HepG2 (cell line): Measurements from ENCODE around the gene INTS15. TPM values are rescaled to one million over a fixed set of nuclear protein-coding genes. Genes with fewer than 3 reads are reported as not detected.

Source experiments
- ATAC-seq: fragments of 200-7000 bp; cut with Tn5 transposase; 3 replicates; pipeline ENCODE4 v1.9.1; 2020; ENCODE audit warnings: mild to moderate bottlenecking, moderate library complexity
- BruUV-seq: library from RNA; stranded (reverse); fragments of 400-500 nt; replicated peaks from 2 replicates; lab custom pipeline; 2021; lab: Mats Ljungman, UMichigan
- CTCF ChIA-PET: fragments of 300-600 bp; formaldehyde crosslinking; extraction: SDS; loops from one replicate; lab custom pipeline; 2021; ENCODE audit warnings: low total read pairs, inconsistent platforms, low intra/inter-chr PET ratio; lab: Yijun Ruan, JAX
- POLR2A ChIA-PET: fragments of 350-600 bp; sonication (Branson Sonifier 250); formaldehyde crosslinking; loops from one replicate; lab custom pipeline; 2020; ENCODE audit warnings: antibody characterized with exemption, inconsistent platforms; lab: Yijun Ruan, JAX
- DNase-seq: peaks from one replicate; pipeline ENCODE4 v3.0.0-alpha.2; 2015; ENCODE audit warnings: low spot score
- FAIRE-seq: peaks from 3 replicates; lab custom pipeline; 2011; peaks lifted over from hg19 to GRCh38; lab: Jason Lieb, UNC
- H2AFZ ChIP-seq: one replicate; pipeline ENCODE4 v1.6.1; 2011; ENCODE audit warnings: low read length, inconsistent platforms
- H3K27ac ChIP-seq: fragments of 300-600 bp; 3 replicates; pipeline ENCODE4 v1.8.0; 2011; ENCODE audit warnings: mixed run types, mild to moderate bottlenecking, mixed read lengths, low read length, inconsistent platforms; ENCODE audit not compliant: insufficient read depth; ENCODE audit errors: extremely low read length
- H3K27me3 ChIP-seq, 2 experiments: fragments of 200-600 bp in 1 of 2; 2 replicates in 1 of 2; 3 replicates in 1 of 2; pipeline versions ENCODE4 v1.6.0 to v1.8.0; 2011; ENCODE audit warnings: low read length in 2 of 2, mild to moderate bottlenecking in 2 of 2, moderate library complexity in 2 of 2, inconsistent platforms in 1 of 2; ENCODE audit not compliant: insufficient read depth in 2 of 2, control insufficient read depth in 1 of 2
- H3K36me3 ChIP-seq, 2 experiments: fragments of 200-600 bp in 1 of 2; replicated peaks in 1 of 2; 2 replicates in 1 of 2; 3 replicates in 1 of 2; pipeline versions ENCODE4 v1.5.1 to v1.8.0; 2011; ENCODE audit warnings: low read length in 2 of 2, inconsistent platforms in 1 of 2; ENCODE audit not compliant: insufficient read depth in 2 of 2, control insufficient read depth in 1 of 2
- H3K4me1 ChIP-seq: 2 replicates; pipeline ENCODE4 v1.5.1; 2012; ENCODE audit warnings: low read length, inconsistent platforms; ENCODE audit not compliant: insufficient read depth
- H3K4me2 ChIP-seq: 2 replicates; pipeline ENCODE4 v1.6.0; 2011; ENCODE audit warnings: low read depth, low read length, inconsistent platforms
- H3K4me3 ChIP-seq, 3 experiments: fragments of 200-600 bp in 1 of 3; sonication (generic), shearing (Covaris generic) in 1 of 3; replicated peaks in 1 of 3; 2 replicates each; pipeline ENCODE4 v1.5.1; 2011 to 2016; ENCODE audit warnings: low read length in 3 of 3, inconsistent platforms in 2 of 3, low read depth in 2 of 3, mild to moderate bottlenecking in 2 of 3, control low read depth in 1 of 3, mixed read lengths in 1 of 3; ENCODE audit not compliant: insufficient read depth in 1 of 3
- H3K79me2 ChIP-seq: one replicate; pipeline ENCODE4 v1.6.1; 2011; ENCODE audit warnings: low read length, inconsistent platforms; ENCODE audit not compliant: insufficient read depth
- H3K9ac ChIP-seq: 2 replicates; pipeline ENCODE4 v1.6.0; 2011; ENCODE audit warnings: mild to moderate bottlenecking, low read depth, low read length, inconsistent platforms; ENCODE audit not compliant: insufficient read depth
- H3K9me3 ChIP-seq: 2 replicates; pipeline ENCODE4 v1.5.1; 2012; ENCODE audit warnings: mild to moderate bottlenecking, low read length
- H4K20me1 ChIP-seq: 2 replicates; pipeline ENCODE4 v1.6.0; 2011; ENCODE audit warnings: inconsistent platforms, mild to moderate bottlenecking, low read length, moderate library complexity; ENCODE audit not compliant: insufficient read depth
- AGO2 ChIP-seq: fragments of 200-400 bp; formaldehyde crosslinking; optimal IDR thresholded peaks from 2 replicates; pipeline ENCODE3; 2017; ENCODE audit warnings: mild to moderate bottlenecking, low read depth, low read length, moderate library complexity
- CBX1 ChIP-seq: IDR thresholded peaks from one replicate; pipeline ENCODE4 v1.6.1; 2016; ENCODE audit warnings: antibody characterized with exemption, low read depth
- DMAP1 ChIP-seq: IDR thresholded peaks from 2 replicates; pipeline ENCODE4 v1.6.1; 2016
- HNF4A ChIP-seq: sonication (generic); formaldehyde crosslinking; IDR thresholded peaks from 2 replicates; pipeline ENCODE4 v1.4.0; 2020; ENCODE audit warnings: missing genetic modification reagents
- NPAS2 ChIP-seq: sonication (generic); formaldehyde crosslinking; IDR thresholded peaks from 2 replicates; pipeline ENCODE4 v1.8.0; 2022; ENCODE audit warnings: mild to moderate bottlenecking, missing genetic modification reagents, borderline replicate concordance
- RFXAP ChIP-seq: sonication (generic); formaldehyde crosslinking; IDR thresholded peaks from 2 replicates; pipeline ENCODE4 v1.4.0; 2020; ENCODE audit warnings: missing genetic modification reagents, borderline replicate concordance
- SAP130 ChIP-seq: IDR thresholded peaks from 2 replicates; pipeline ENCODE4 v1.6.1; 2016; ENCODE audit warnings: low read depth
- SP1 ChIP-seq, 2 experiments: fragments of 450-650 bp in 1 of 2; sonication (generic) in 1 of 2; formaldehyde crosslinking in 1 of 2; IDR thresholded peaks; 2 replicates each; pipeline versions ENCODE4 v1.4.0 to v1.6.1; 2016 to 2020; ENCODE audit warnings: missing genetic modification reagents in 1 of 2
- TAF15 ChIP-seq: fragments of 200-400 bp; formaldehyde crosslinking; IDR thresholded peaks from one replicate; pipeline ENCODE4 v1.6.1; 2018; ENCODE audit warnings: mild to moderate bottlenecking, low read depth, low read length; ENCODE audit not compliant: poor library complexity, severe bottlenecking
- THYN1 ChIP-seq: sonication (generic); formaldehyde crosslinking; IDR thresholded peaks from 2 replicates; pipeline ENCODE4 v1.8.1; 2023; ENCODE audit warnings: low read depth, mild to moderate bottlenecking, moderate library complexity, missing genetic modification reagents, borderline replicate concordance
- YEATS2 ChIP-seq: sonication (generic); formaldehyde crosslinking; IDR thresholded peaks from 2 replicates; pipeline ENCODE4 v1.4.0; 2020; ENCODE audit warnings: missing genetic modification reagents, borderline replicate concordance
- YEATS4 ChIP-seq: sonication (generic); formaldehyde crosslinking; IDR thresholded peaks from 2 replicates; pipeline ENCODE4 v1.4.0; 2020; ENCODE audit warnings: missing genetic modification reagents, borderline replicate concordance
- ZFY ChIP-seq: sonication (generic); formaldehyde crosslinking; IDR thresholded peaks from 2 replicates; pipeline ENCODE4 v1.4.0; 2020; ENCODE audit warnings: missing genetic modification reagents
- ZKSCAN5 ChIP-seq: sonication (generic); formaldehyde crosslinking; IDR thresholded peaks from 2 replicates; pipeline ENCODE4 v1.5.1; 2020; ENCODE audit warnings: mild to moderate bottlenecking, missing genetic modification reagents
- ZMYM4 ChIP-seq: sonication (generic); formaldehyde crosslinking; IDR thresholded peaks from 2 replicates; pipeline ENCODE4 v1.8.1; 2023; ENCODE audit warnings: mild to moderate bottlenecking, missing genetic modification reagents
- ZNF256 ChIP-seq: sonication (generic); formaldehyde crosslinking; conservative IDR thresholded peaks from 2 replicates; pipeline ENCODE4 v1.4.0; 2020; ENCODE audit warnings: missing genetic modification reagents
- ZNF264 ChIP-seq: sonication (generic); formaldehyde crosslinking; IDR thresholded peaks from 2 replicates; pipeline ENCODE4 v1.4.0; 2020; ENCODE audit warnings: missing genetic modification reagents
- ZNF574 ChIP-seq: sonication (generic); formaldehyde crosslinking; IDR thresholded peaks from 2 replicates; pipeline ENCODE4 v1.4.0; 2020; ENCODE audit warnings: missing genetic modification reagents
- ZNF577 ChIP-seq: sonication (generic); formaldehyde crosslinking; IDR thresholded peaks from 2 replicates; pipeline ENCODE4 v1.4.0; 2020; ENCODE audit warnings: mild to moderate bottlenecking, low read depth, missing genetic modification reagents, borderline replicate concordance
- WGBS: methylation state at CpG from one replicate; pipeline ENCODE4 v1.1.6; 2017; ENCODE audit warnings: low lambda C conversion rate; 5-methylcytosine and 5-hydroxymethylcytosine counted together
- in situ Hi-C: cut with HindIII; loops from 2 replicates; pipeline ENCODE4 v1.10.0; 2017; ENCODE audit warnings: low pct_unique_long_range_greater_than_20kb; ENCODE audit not compliant: extremely low pct_ligation_motif_present
- intact Hi-C: fragments of 100-400 bp; cut with micrococcal nuclease; formaldehyde crosslinking; loops from one replicate; pipeline ENCODE4 v1.10.0; 2022; ENCODE audit not compliant: unreplicated experiment
- polyA plus RNA-seq, 8 experiments: library from polyadenylated mRNA; depleted of rRNA in 3 of 8; stranded (reverse) in 7 of 8; unstranded in 1 of 8; fragments of >200 nt; fragmentation: Illumina TruSeq in 4 of 8; extraction: Trizol in 4 of 8; gene quantifications; 2 replicates each; pipeline versions ENCODE4 v1.2.1 to v1.2.3, GENCODE V29; 2011 to 2016; ENCODE audit warnings: low read depth in 4 of 8, missing spikeins in 1 of 8, mixed read lengths in 1 of 8; ENCODE audit not compliant: insufficient read depth in 1 of 8
- total RNA-seq, 5 experiments: library from RNA; depleted of rRNA; stranded (reverse); fragments of >200 nt; fragmentation: Illumina TruSeq; extraction: Trizol; gene quantifications; 2 replicates each; pipeline ENCODE4 v1.2.3, GENCODE V29; 2016; ENCODE audit warnings: low read depth in 1 of 5
- TF ChIP-seq, protein P1 (sequence below): IDR thresholded peaks from 2 replicates; pipeline ENCODE4 v1.6.1; 2016; ENCODE audit warnings: control low read depth
- TF ChIP-seq, protein P2 (sequence below): sonication (generic); formaldehyde crosslinking; IDR thresholded peaks from 2 replicates; pipeline ENCODE4 v1.8.0; 2023; ENCODE audit warnings: mild to moderate bottlenecking, missing genetic modification reagents

The INTS15 gene
- total and polyA plus RNA-seq, 2 of the 13 experiments (the other 11 are each of a cell fraction or from before 2014, with no cell fraction given) = 16.3 to 25.7 TPM

- peak; percentile 60 for TF ChIP-seq TAF15
- peak; percentile 68 for TF ChIP-seq ZNF574 (CRISPR knock-in tag)
- peak; percentile 63 for TF ChIP-seq SAP130 (CRISPR knock-in tag)
- peak; percentile 22 for TF ChIP-seq ZFY
- TF ChIP-seq SP1 (IDR thresholded peaks at IDR 0.05) = no peak
- 0 out of 2 replicates have a peak, but pooled peaks have one; percentile 22 for TF ChIP-seq SP1 (CRISPR knock-in tag; IDR thresholded peaks at IDR 0.05)
- TF ChIP-seq ZNF264 (CRISPR knock-in tag) = no peak
- TF ChIP-seq AGO2 = peak; percentile 34
Observed at GRCh38 chr7:6637544-6638229, 47.9 kb downstream of the INTS15 start (continued).

- Histone ChIP-seq H2AFZ (no peak overlapping the region), H3K27ac (no peak overlapping the region), H4K20me1 (no peaks in the 10 kb centered on the region), H3K4me3 (no peak overlapping the region), H3K9me3 (no peaks in the 10 kb centered on the region), H3K9ac (0 out of 2 replicates have a peak overlapping the region, but pooled peaks have one; percentile 3), H3K4me1 (peaks cover 31% of the 10 kb centered on the region), H3K27me3 (no peaks in the 10 kb centered on the region), H3K36me3 (peaks cover 12 to 23% of the 10 kb centered on the region in 2 experiments; a peak in 4 of 5 replicates), H3K79me2 (peaks cover 13% of the 10 kb centered on the region), H3K4me2 (peak overlapping the region; percentile 83)
- CTCF ChIA-PET = no interaction called here
- POLR2A ChIA-PET = no interaction called here
- FAIRE-seq (no peak), ATAC-seq (no peak), DNase-seq (no peak)
- in situ Hi-C loops (no loop called here), intact Hi-C loops (no loop called here)
- WGBS = 90% methylated on average over 4 of the region's 4 CpGs
- BruUV-seq = no TSS peak
- TF ChIP-seq ZNF256 (CRISPR knock-in tag) (no peak), ZKSCAN5 (CRISPR knock-in tag) (no peak), NPAS2 (CRISPR knock-in tag) (no peak), CBX1 (no peak), YEATS2 (CRISPR knock-in tag) (no peak), YEATS4 (no peak), DMAP1 (CRISPR knock-in tag) (no peak), RFXAP (no peak), THYN1 (CRISPR knock-in tag) (no peak), ZMYM4 (CRISPR knock-in tag) (no peak), HNF4A (CRISPR knock-in tag) (no peak), ZNF577 (CRISPR knock-in tag) (no peak)
- TF ChIP-seq, protein P1, sequence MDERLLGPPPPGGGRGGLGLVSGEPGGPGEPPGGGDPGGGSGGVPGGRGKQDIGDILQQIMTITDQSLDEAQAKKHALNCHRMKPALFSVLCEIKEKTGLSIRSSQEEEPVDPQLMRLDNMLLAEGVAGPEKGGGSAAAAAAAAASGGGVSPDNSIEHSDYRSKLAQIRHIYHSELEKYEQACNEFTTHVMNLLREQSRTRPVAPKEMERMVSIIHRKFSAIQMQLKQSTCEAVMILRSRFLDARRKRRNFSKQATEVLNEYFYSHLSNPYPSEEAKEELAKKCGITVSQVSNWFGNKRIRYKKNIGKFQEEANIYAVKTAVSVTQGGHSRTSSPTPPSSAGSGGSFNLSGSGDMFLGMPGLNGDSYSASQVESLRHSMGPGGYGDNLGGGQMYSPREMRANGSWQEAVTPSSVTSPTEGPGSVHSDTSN (CRISPR knock-in tag) = no peak
- TF ChIP-seq, protein P2, sequence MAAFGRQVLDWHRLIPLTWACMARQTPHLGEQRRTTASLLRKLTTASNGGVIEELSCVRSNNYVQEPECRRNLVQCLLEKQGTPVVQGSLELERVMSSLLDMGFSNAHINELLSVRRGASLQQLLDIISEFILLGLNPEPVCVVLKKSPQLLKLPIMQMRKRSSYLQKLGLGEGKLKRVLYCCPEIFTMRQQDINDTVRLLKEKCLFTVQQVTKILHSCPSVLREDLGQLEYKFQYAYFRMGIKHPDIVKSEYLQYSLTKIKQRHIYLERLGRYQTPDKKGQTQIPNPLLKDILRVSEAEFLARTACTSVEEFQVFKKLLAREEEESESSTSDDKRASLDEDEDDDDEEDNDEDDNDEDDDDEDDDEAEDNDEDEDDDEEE = no peak
Observed at GRCh38 chr7:6639032-6639431, 49.2 kb downstream of the INTS15 start.
